Activated B cell treated with CpG ODN at 0.5 μM for 24 hours (primary cell): ENCODE measurements around the gene SH3BP5. TPM values are rescaled to one million over a fixed set of nuclear protein-coding genes. Genes with fewer than 3 reads are reported as not detected.

ENCODE experiments used
- ATAC-seq: fragments of 200-7000 bp; cut with Tn5 transposase; one replicate; pipeline ENCODE4 v1.10.0; 2021; ENCODE audit warnings: low read depth, mild to moderate bottlenecking, moderate library complexity
- CTCF ChIA-PET: fragments of 350-600 bp; sonication (Branson Sonifier 250); formaldehyde crosslinking; loops from one replicate; lab custom pipeline; 2021; ENCODE audit warnings: antibody characterized with exemption; lab: Charles Lee
- POLR2A ChIA-PET: fragments of 350-600 bp; sonication (Branson Sonifier 250); formaldehyde crosslinking; loops from one replicate; lab custom pipeline; 2021; ENCODE audit warnings: antibody characterized with exemption; lab: Charles Lee
- DNase-seq: peaks from one replicate; pipeline ENCODE4 v3.0.0; 2022
- H3K27ac Mint-ChIP-seq: one replicate; pipeline ENCODE4 v1.8.0; 2020; ENCODE audit warnings: mixed read lengths
- H3K27me3 Mint-ChIP-seq: one replicate; pipeline ENCODE4 v1.8.0; 2021; ENCODE audit warnings: mixed read lengths
- H3K36me3 Mint-ChIP-seq: one replicate; pipeline ENCODE4 v1.8.0; 2021; ENCODE audit warnings: low read depth, mixed read lengths
- H3K4me1 Mint-ChIP-seq: one replicate; pipeline ENCODE4 v1.8.0; 2021; ENCODE audit warnings: mixed read lengths
- H3K4me3 Mint-ChIP-seq: one replicate; pipeline ENCODE4 v1.8.0; 2020; ENCODE audit warnings: mild to moderate bottlenecking, mixed read lengths
- H3K9me3 Mint-ChIP-seq: one replicate; pipeline ENCODE4 v1.8.0; 2020; ENCODE audit warnings: mixed read lengths
- intact Hi-C: fragments of 100-400 bp; cut with micrococcal nuclease; formaldehyde crosslinking; loops from one replicate; pipeline ENCODE4 v1.15.1; 2024
- total RNA-seq: library from RNA; stranded (reverse); gene quantifications from 2 replicates; pipeline ENCODE4 v1.2.3, GENCODE V29; 2022
- TF ChIP-seq, protein P1 (sequence below): fragments of 200-600 bp; IDR thresholded peaks from one replicate; pipeline ENCODE4 v1.8.0; 2022; ENCODE audit warnings: antibody characterized with exemption, mild to moderate bottlenecking

The SH3BP5 gene
- total RNA-seq, 1 donor from 2014 or later = 66.0 TPM

GRCh38 chr3:15316998-15317435, 15.4 kb downstream of the SH3BP5 start:
- H3K36me3 Mint-ChIP-seq = peaks cover 31% of the 10 kb centered on the region
- TF ChIP-seq, protein P1, sequence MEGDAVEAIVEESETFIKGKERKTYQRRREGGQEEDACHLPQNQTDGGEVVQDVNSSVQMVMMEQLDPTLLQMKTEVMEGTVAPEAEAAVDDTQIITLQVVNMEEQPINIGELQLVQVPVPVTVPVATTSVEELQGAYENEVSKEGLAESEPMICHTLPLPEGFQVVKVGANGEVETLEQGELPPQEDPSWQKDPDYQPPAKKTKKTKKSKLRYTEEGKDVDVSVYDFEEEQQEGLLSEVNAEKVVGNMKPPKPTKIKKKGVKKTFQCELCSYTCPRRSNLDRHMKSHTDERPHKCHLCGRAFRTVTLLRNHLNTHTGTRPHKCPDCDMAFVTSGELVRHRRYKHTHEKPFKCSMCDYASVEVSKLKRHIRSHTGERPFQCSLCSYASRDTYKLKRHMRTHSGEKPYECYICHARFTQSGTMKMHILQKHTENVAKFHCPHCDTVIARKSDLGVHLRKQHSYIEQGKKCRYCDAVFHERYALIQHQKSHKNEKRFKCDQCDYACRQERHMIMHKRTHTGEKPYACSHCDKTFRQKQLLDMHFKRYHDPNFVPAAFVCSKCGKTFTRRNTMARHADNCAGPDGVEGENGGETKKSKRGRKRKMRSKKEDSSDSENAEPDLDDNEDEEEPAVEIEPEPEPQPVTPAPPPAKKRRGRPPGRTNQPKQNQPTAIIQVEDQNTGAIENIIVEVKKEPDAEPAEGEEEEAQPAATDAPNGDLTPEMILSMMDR = no peak
- no peaks in the 10 kb centered on the region for H3K9me3 Mint-ChIP-seq
- CTCF ChIA-PET = interaction anchor here (0.8 to 1.8 kb wide), 4 partner anchors 12 to 60 kb away, joined by 3 to 6 read pairs (median 4); no protein-coding TSS in a partner anchor
- peaks cover 90% of the 10 kb centered on the region for H3K4me1 Mint-ChIP-seq
- ATAC-seq = no peak
- POLR2A ChIA-PET = interaction anchor here (0.6 to 1.7 kb wide), 4 partner anchors 9 to 67 kb away, joined by 3 to 5 read pairs (median 3); no protein-coding TSS in a partner anchor
- intact Hi-C loops = loop anchor here (2.0 kb wide), 2 partner anchors 16 to 46 kb away; no protein-coding TSS in a partner anchor
- peak overlapping the region; percentile 65 for H3K4me3 Mint-ChIP-seq
- H3K27ac Mint-ChIP-seq = peak overlapping the region; percentile 87
- H3K27me3 Mint-ChIP-seq = no peaks in the 10 kb centered on the region
- DNase-seq = no peak

DNA sequence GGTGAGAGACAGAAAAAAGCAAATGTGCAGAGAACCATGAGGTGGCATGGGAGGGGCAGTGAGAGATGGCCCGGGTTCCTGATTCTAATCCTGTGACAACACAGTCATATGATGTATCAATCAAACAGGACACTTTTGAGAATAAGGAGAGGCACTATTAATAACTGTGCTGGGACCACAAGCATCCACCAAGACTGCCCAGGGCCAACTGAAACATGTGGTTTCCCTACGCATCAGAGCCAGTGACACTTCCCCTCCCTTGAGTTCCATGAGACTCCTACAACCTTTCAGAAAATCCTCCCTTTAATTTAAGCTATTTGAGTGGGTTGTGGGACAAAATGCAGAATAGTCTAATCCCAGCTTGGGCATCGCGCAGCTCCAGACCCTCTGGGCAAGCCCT, 17.4 kb downstream of the SH3BP5 start:
- Mint-ChIP-seq H3K9me3 (no peaks in the 10 kb centered on the region), H3K27ac (peak overlapping the region; percentile 87), H3K27me3 (no peaks in the 10 kb centered on the region), H3K4me3 (no peak overlapping the region), H3K36me3 (peaks cover 30% of the 10 kb centered on the region), H3K4me1 (peaks cover 90% of the 10 kb centered on the region)
- TF ChIP-seq, protein P1 = no peak
- intact Hi-C loops = no loop called here
- ChIA-PET POLR2A (no interaction called here), CTCF (interaction anchor here (0.5 kb wide), 1 partner anchor 165 kb away, joined by 3 read pairs; no protein-coding TSS in a partner anchor)
- no peak for ATAC-seq
- DNase-seq = no peak

DNA sequence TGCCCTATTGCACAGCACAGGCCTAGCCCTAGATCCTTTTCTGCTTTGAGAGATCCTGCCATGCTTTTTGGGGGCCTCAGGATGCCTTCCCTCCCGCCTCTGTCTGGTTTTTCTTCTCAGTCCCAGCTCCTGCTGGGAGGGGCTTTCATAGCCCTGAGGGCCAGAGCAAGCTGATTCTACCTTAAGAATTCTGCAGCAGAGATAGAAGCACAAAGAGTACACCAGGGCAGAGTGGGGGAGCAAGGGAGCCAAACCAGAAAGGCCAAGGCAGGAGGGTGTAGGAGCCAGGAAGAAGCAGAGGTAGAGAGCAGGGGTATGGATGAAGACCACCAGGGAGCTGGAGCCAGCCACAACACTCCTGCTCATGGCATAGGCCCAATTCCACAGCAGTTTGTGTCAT, 18.1 kb downstream of the SH3BP5 start:
- DNase-seq (no peak), ATAC-seq (no peak)
- Mint-ChIP-seq H3K4me3 (no peak overlapping the region), H3K4me1 (peaks cover 90% of the 10 kb centered on the region), H3K27me3 (no peaks in the 10 kb centered on the region), H3K36me3 (peaks cover 35% of the 10 kb centered on the region), H3K27ac (peak overlapping the region; percentile 87), H3K9me3 (no peaks in the 10 kb centered on the region)
- ChIA-PET CTCF (no interaction called here), POLR2A (interaction anchor here (0.6 to 0.7 kb wide), 3 partner anchors 37 to 213 kb away, joined by 3 to 5 read pairs (median 3); no protein-coding TSS in a partner anchor)
- intact Hi-C loops = loop anchor here (1.0 kb wide), 1 partner anchor 14 kb away; no protein-coding TSS in a partner anchor
- TF ChIP-seq, protein P1 = no peak

- ChIA-PET POLR2A (interaction anchor here (0.6 to 1.2 kb wide), 2 partner anchors 15 to 36 kb away, joined by 3 read pairs; no protein-coding TSS in a partner anchor), CTCF (no interaction called here)
- Mint-ChIP-seq H3K4me1 (peaks cover 90% of the 10 kb centered on the region), H3K27ac (peak overlapping the region; percentile 56), H3K4me3 (no peak overlapping the region), H3K27me3 (no peaks in the 10 kb centered on the region), H3K36me3 (peaks cover 37% of the 10 kb centered on the region), H3K9me3 (no peaks in the 10 kb centered on the region)
- TF ChIP-seq, protein P1 = no peak
- intact Hi-C loops = no loop called here
- ATAC-seq (no peak), DNase-seq (no peak)
Measured at GRCh38 chr3:15313461-15313860, 18.9 kb downstream of the SH3BP5 start.

GRCh38 chr3:15312550-15312949, 19.8 kb downstream of the SH3BP5 start:
- intact Hi-C loops = no loop called here

More at GRCh38 chr3:15312550-15312949, 19.8 kb downstream of the SH3BP5 start:
- Mint-ChIP-seq H3K9me3 (no peaks in the 10 kb centered on the region), H3K27me3 (no peaks in the 10 kb centered on the region), H3K4me3 (no peak overlapping the region), H3K36me3 (peaks cover 38% of the 10 kb centered on the region), H3K27ac (peak overlapping the region; percentile 65), H3K4me1 (peaks cover 89% of the 10 kb centered on the region)
- no peak for DNase-seq
- TF ChIP-seq, protein P1 = no peak
- ATAC-seq = no peak
- ChIA-PET CTCF (interaction anchor here (1.5 kb wide), 1 partner anchor 45 kb away, joined by 4 read pairs; no protein-coding TSS in a partner anchor), POLR2A (interaction anchor here (1.2 to 2.8 kb wide), 2 partner anchors 16 to 17 kb away, joined by 3 to 15 read pairs; no protein-coding TSS in a partner anchor)
